GM12875 (cell line): Measurements from ENCODE around the gene SYNGR2.

Experiments used
- H3K4me3 ChIP-seq: one replicate; pipeline ENCODE4 v1.5.1; 2011; ENCODE audit warnings: low read depth, low read length, control low read depth
- TF ChIP-seq, protein P1 (sequence below): IDR thresholded peaks from 2 replicates; pipeline ENCODE4 v1.5.1; 2011; ENCODE audit warnings: low read depth, mild to moderate bottlenecking, control low read depth, inconsistent platforms, low read length, moderate library complexity, borderline replicate concordance; ENCODE audit not compliant: insufficient read depth

Gene SYNGR2

DNA sequence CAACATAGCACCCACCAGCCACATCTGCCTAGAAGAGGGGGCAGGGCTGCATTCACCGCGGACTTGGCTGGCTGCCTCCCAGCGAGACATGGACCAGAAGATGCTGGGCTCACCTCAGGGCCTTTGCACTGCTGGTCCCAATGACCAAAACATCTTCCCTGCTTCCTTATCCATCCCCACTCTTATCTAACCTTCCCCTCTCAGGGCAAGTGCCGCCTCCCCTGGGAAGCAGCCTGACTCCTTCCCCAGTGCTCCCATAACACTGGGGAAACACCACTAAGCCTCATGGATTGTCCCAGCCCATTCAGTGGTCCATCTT is 45.5 kb upstream of the SYNGR2 start:
- no peak overlapping the region for H3K4me3 ChIP-seq
- TF ChIP-seq, protein P1, sequence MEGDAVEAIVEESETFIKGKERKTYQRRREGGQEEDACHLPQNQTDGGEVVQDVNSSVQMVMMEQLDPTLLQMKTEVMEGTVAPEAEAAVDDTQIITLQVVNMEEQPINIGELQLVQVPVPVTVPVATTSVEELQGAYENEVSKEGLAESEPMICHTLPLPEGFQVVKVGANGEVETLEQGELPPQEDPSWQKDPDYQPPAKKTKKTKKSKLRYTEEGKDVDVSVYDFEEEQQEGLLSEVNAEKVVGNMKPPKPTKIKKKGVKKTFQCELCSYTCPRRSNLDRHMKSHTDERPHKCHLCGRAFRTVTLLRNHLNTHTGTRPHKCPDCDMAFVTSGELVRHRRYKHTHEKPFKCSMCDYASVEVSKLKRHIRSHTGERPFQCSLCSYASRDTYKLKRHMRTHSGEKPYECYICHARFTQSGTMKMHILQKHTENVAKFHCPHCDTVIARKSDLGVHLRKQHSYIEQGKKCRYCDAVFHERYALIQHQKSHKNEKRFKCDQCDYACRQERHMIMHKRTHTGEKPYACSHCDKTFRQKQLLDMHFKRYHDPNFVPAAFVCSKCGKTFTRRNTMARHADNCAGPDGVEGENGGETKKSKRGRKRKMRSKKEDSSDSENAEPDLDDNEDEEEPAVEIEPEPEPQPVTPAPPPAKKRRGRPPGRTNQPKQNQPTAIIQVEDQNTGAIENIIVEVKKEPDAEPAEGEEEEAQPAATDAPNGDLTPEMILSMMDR = no peak

DNA sequence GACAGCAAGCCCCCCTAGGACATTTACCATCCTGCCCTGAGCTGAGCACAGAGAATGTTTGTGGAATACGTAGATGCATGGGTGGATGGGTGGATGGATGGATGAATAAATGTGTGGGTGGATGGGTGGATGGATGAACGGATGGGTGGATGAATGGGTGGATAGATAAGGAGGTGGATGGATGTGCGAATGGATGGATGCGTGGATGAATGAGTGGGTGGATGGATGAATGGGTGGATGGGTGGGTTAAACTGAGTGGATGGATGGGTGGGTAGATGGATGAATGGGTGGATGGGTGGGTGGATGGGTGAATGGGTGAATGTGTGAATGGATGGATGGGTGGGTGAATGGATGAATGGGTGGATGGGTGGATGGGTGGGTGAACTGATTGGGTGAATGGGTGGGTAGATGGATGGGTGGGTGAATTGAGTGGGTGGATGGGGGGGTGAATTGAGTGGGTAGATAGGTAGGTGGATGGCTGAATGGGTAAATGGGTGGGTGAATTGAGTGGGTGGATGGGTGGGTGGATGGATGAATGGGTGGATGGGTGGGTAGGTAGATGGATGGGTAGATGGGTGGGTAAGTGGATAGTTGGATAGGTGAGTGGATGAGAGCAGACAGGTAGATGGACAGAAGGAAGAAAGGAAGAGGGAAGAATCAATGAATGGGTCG is 45.0 kb upstream of the SYNGR2 start:
- H3K4me3 ChIP-seq = no peak overlapping the region

DNA sequence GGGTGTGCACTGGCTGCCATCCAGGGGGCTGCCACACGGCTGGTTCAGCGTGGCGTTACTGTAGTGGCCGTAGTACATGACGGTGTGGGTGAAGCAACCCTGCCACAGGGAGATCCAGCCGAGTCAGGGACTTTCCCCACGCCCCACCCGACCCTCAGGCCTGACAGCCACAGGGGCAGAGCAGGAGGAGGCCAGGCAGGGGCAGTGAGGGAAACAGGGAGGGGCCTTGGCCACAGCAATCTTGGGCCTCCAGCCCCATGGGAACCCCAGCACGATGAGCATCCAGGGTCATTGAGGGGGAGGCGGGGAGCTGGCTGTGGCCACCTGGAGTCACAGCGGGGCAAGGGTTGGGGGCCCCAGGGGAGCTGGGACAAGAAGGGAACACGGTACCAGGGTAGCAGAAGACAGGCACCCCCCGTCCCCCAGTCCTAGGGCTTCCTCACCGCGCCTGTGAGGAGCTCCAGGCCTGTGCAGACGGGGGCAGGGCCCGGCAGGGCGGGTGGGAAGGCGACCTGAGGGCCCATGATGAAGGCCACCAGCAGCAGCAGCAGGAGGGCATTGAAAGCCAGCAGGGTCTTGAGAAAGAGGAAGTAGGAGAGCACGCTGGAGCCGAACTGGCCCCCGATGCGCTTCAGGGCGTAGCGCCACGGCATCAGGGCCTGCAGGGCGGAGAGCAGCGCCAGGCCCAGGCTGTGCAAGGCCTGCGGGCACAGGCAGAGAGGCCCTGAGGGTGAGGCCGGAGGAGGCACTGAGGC is 44.1 kb upstream of the SYNGR2 start:
- peak overlapping the region; percentile 75 for H3K4me3 ChIP-seq
- TF ChIP-seq, protein P1 = no peak

More for the DNA sequence above, 45.0 kb upstream of the SYNGR2 start:
- TF ChIP-seq, protein P1 = no peak

DNA sequence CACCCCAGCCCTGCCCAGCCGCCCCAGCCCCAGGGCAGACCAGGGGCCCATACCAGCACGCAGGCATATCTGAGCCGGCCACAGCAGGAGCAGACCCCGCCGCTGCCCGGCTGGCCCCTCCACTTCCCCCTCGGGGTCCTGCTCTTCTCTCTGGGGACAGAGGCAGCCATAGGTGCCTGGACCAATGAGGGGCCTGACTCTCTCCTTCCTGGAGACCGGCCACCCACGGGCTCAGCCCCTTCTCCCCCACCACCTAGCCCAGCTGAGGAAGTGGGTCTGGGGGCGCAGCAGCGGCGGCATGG is 43.6 kb upstream of the SYNGR2 start:
- TF ChIP-seq, protein P1 = no peak
- H3K4me3 ChIP-seq = peak overlapping the region; percentile 75

DNA sequence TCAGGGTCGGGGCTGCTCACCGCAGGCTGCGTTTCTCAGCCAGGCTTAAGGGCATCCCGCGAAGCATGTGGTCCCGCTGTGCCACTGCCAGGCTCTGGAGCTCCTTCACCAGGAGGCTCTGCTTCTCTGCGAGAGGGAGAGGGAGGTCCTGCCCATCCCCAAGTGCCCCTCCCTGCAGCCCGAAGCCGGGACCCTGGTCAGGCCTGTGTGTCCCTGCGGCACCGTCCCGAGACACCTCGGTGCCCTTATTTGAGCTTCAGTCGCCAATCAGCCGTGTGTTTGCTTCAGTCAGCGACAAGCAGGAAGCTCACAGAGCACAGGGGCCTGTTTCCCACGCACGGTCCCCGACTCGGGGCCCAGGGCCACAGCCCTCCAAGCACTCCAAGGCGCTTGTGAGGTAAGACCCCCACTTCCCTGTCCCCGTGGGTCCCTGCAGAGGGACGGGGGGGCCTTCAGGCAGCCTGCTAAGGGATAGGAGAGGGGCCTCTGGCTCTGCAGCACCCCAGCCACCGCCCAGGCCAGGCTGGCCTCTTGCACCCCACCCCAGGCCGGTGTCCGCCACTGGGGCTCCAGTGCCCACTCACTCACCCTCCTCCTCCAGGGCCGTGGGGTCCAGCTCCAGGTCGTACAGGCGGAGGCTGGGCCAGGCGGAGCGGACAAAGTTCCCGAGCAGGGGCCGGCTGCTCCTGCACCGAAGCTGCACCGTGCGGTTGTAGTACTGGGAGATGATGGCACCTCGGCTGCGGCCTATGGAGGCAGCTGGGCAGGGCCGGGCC is 43.1 kb upstream of the SYNGR2 start:
- TF ChIP-seq, protein P1 = no peak
- peak overlapping the region; percentile 75 for H3K4me3 ChIP-seq

DNA sequence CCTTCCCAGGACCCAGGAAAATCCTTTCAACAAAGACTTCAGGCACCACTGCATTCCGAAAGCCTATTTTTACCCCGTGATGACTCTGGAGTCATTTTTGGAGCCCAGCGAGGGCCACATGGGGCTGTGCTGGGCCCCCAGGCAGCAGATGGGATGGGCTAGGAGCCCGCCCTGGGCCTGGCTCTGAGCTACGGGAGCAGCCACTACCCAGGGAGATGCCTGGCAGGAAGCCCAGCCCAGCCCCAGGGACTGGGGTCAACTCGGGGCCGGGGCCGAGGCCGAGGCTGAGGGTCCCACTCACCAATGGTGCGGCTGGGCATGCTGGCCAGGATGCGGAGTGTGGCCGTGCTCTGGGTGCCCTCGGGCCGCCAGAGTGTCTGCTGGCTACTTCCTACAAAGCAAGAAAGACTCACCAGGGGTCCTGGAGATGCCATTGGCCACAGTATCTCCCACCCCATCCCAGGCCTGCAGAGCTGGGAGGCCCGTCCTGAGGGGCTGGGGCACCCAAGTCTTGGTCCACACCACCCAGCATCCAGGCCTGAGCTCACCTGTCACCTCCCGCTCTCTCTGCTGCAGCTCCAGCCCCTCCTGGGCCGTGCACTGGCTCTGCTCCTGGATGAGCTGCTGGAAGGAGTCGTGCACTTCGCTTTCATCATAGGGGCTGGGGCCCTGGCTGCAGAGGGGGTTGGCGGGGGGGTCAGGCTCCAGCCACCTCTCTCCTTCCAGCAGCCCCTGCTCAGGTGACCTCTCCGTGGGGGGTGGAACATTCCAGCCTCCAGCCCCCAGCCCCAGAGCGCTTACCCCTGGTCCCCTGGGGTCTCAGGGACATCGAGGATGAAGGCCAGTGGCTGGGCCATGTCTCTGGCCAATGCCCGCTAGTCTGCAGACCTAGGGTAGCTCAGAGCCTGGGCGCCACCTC is 42.1 kb upstream of the SYNGR2 start:
- H3K4me3 ChIP-seq = peak overlapping the region; percentile 75
- TF ChIP-seq, protein P1 = no peak
